GM12873 (cell line): ENCODE measurements around the gene ADGRV1.

Source experiments
- TF ChIP-seq, protein P1 (sequence below): IDR thresholded peaks from 2 replicates; pipeline ENCODE4 v1.5.1; 2012; ENCODE audit warnings: low read depth, mild to moderate bottlenecking, moderate library complexity, low read length, control low read depth; ENCODE audit not compliant: insufficient read depth; ENCODE audit errors: missing control alignments

Gene ADGRV1

DNA sequence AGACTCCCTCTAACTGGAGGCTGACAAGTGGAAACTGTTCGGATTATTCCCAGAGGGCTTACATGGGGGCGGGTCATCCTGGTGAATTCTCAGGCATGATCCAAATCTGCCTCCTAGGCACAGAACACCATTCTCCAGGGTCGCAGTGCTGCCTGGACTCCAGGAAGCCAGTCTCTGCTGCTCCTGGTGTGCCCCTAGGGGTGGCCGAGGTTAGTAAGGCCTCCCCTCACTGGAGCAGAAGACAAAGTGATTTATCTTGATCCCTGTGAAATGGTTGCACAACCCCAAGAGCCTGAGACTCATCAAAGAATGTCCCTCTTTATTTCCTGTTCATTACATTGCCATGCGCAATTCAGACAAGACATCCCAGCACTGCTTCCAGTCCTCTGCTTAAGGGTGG lies 17.1 kb downstream of the ADGRV1 start:
- TF ChIP-seq, protein P1, sequence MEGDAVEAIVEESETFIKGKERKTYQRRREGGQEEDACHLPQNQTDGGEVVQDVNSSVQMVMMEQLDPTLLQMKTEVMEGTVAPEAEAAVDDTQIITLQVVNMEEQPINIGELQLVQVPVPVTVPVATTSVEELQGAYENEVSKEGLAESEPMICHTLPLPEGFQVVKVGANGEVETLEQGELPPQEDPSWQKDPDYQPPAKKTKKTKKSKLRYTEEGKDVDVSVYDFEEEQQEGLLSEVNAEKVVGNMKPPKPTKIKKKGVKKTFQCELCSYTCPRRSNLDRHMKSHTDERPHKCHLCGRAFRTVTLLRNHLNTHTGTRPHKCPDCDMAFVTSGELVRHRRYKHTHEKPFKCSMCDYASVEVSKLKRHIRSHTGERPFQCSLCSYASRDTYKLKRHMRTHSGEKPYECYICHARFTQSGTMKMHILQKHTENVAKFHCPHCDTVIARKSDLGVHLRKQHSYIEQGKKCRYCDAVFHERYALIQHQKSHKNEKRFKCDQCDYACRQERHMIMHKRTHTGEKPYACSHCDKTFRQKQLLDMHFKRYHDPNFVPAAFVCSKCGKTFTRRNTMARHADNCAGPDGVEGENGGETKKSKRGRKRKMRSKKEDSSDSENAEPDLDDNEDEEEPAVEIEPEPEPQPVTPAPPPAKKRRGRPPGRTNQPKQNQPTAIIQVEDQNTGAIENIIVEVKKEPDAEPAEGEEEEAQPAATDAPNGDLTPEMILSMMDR: no peak

DNA sequence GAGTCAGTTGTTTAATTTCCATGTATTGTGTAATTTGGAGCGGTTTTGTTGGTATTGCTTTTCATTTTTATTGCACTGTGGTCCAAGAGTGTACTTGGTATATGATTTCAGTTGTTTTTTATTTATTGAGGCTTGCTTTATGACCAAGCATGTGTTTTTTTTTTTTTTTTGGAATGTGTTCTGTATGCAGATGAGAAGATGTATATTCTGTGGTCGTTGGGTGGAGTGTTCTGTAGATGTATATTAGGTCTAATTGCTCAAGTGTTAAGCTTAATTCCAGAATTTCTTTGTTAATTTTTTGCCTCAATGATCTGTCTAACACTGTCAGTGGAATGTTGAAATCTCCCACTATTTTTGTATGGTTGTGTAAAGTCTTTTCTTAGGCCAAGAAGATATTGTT lies 23.4 kb downstream of the ADGRV1 start:
- TF ChIP-seq, protein P1: no peak

DNA sequence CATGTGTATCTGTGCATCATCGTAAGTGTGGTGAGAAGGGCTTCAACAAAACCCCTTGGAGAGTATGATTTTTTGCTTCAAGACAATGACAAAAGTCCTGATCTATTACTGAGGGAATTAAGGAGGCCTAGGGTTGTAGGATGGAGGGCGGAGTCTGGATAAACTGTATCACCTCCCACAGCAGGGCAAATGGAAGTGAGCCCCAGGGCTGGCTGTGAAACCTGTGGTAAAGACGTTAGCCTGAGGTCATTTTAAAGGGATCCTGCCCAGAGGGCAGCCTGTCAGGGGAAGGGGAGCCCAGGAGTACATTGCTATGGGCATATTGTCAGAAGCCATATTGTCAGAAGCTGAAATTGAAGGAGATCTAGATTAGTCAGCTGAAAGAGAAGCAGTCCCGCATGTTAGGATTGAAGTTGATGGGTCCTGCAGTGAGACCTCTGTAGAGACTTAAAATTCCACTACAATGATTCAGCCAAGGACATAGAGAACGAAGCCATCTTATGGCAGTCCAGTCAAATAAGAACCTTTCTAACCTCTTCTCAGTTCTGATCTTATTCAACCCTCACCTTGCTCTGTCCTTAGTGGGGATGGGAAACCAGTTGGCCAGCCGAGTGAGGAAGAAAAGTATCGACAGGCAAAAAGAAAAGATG lies 26.9 kb downstream of the ADGRV1 start:
- TF ChIP-seq, protein P1: no peak

GRCh38 chr5:90586469-90586868 lies 27.9 kb downstream of the ADGRV1 start:
- TF ChIP-seq, protein P1: no peak

DNA sequence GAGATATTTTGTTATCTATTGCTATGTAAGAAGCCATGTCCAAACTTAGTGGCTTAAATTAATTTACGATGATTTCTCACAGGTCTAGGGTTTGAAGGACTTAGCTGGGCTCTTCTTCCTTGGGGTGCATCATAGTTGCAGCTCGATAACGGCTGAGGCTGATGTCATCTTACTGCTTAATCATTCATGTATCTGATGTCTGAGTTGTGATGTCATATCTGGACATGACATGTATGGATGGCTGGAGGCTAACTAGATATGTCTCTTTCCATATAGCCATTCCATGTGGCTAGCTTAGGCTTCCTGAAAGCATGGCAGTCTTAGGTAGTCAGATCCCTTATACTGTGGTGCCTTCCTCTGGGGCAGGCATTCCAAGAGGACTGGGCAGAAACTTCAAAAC lies 31.6 kb downstream of the ADGRV1 start:
- TF ChIP-seq, protein P1: no peak

GRCh38 chr5:90598293-90598692 lies 39.7 kb downstream of the ADGRV1 start:
- TF ChIP-seq, protein P1: no peak

GRCh38 chr5:90601468-90601867 lies 42.9 kb downstream of the ADGRV1 start:
- TF ChIP-seq, protein P1: no peak
